HEK293 (cell line): ENCODE data around the gene POU5F1.

Experiments
- CTCF ChIA-PET: fragments of 350-600 bp; formaldehyde crosslinking; extraction: SDS; loops from one replicate; lab custom pipeline; 2021; ENCODE audit warnings: antibody characterized with exemption; lab: Yijun Ruan, JAX
- POLR2A ChIA-PET: fragments of 300-600 bp; formaldehyde crosslinking; extraction: SDS; loops from one replicate; lab custom pipeline; 2020; ENCODE audit warnings: antibody characterized with exemption, inconsistent platforms; lab: Yijun Ruan, JAX
- H3K27ac ChIP-seq: fragments of 200-500 bp; sonication (Bioruptor generic); 2 replicates; pipeline ENCODE4 v1.5.1; 2014; ENCODE audit warnings: low read depth, low read length, control low read depth, inconsistent platforms; ENCODE audit errors: extremely low read depth
- H3K36me3 ChIP-seq, 2 experiments: fragments of 200-500 bp in 1 of 2; sonication (Bioruptor generic) in 1 of 2; 1 replicate in 1 of 2; 2 replicates in 1 of 2; pipeline ENCODE4 v1.5.1; 2014 to 2017; ENCODE audit warnings: inconsistent platforms in 2 of 2, low read length in 2 of 2; ENCODE audit not compliant: control insufficient read depth in 2 of 2, insufficient read depth in 1 of 2
- H3K4me1 ChIP-seq: fragments of 200-500 bp; sonication (Bioruptor generic); 2 replicates; pipeline ENCODE4 v1.5.1; 2014; ENCODE audit warnings: mild to moderate bottlenecking, low read length, inconsistent platforms; ENCODE audit not compliant: control insufficient read depth, insufficient read depth
- H3K4me3 ChIP-seq: 2 replicates; pipeline ENCODE4 v1.5.1; 2011; ENCODE audit warnings: low read depth, mild to moderate bottlenecking, control low read depth, low read length, moderate library complexity
- H3K9me3 ChIP-seq: fragments of 200-500 bp; sonication (Bioruptor generic); 2 replicates; pipeline ENCODE4 v1.5.1; 2014; ENCODE audit warnings: low read depth, low read length, inconsistent platforms; ENCODE audit not compliant: control insufficient read depth, insufficient read depth
- HOXD13 ChIP-seq: sonication (generic); formaldehyde crosslinking; IDR thresholded peaks from 2 replicates; pipeline ENCODE4 v1.8.0; 2022; ENCODE audit warnings: missing genetic modification reagents, borderline replicate concordance
- KLF10 ChIP-seq: fragments of 450-650 bp; IDR thresholded peaks from 2 replicates; pipeline ENCODE4 v1.5.1; 2018; ENCODE audit warnings: missing biosample characterization, mild to moderate bottlenecking, missing genetic modification characterization
- PRDM10 ChIP-seq: fragments of 450-650 bp; formaldehyde crosslinking; IDR thresholded peaks from 2 replicates; pipeline ENCODE4 v1.5.1; 2016; ENCODE audit warnings: missing biosample characterization, missing genetic modification characterization
- REPIN1 ChIP-seq: fragments of 450-650 bp; formaldehyde crosslinking; IDR thresholded peaks from 2 replicates; pipeline ENCODE4 v1.5.1; 2017; ENCODE audit warnings: missing biosample characterization, missing genetic modification characterization, low read depth
- REST ChIP-seq: fragments of 450-650 bp; formaldehyde crosslinking; IDR thresholded peaks from 2 replicates; pipeline ENCODE4 v1.5.1; 2016; ENCODE audit warnings: missing biosample characterization, missing genetic modification characterization
- SETDB1 ChIP-seq: IDR thresholded peaks from one replicate; pipeline ENCODE4 v1.6.1; 2017; ENCODE audit warnings: mild to moderate bottlenecking, low read length, moderate library complexity, mixed read lengths; ENCODE audit not compliant: insufficient read length
- TRIM28 ChIP-seq: IDR thresholded peaks from 2 replicates; pipeline ENCODE4 v1.6.1; 2011; ENCODE audit warnings: low read length, control low read depth, borderline replicate concordance
- ZBTB11 ChIP-seq: fragments of 450-650 bp; formaldehyde crosslinking; conservative IDR thresholded peaks from 2 replicates; pipeline ENCODE4 v1.5.1; 2016; ENCODE audit warnings: low read depth, missing biosample characterization, missing genetic modification characterization
- ZBTB26 ChIP-seq: fragments of 450-650 bp; formaldehyde crosslinking; optimal IDR thresholded peaks from 2 replicates; pipeline ENCODE3; 2016; ENCODE audit warnings: missing biosample characterization, mild to moderate bottlenecking, missing genetic modification characterization
- ZNF138 ChIP-seq: fragments of 450-650 bp; formaldehyde crosslinking; IDR thresholded peaks from 2 replicates; pipeline ENCODE4 v1.5.1; 2016; ENCODE audit warnings: missing biosample characterization, missing genetic modification characterization, borderline replicate concordance
- ZNF202 ChIP-seq: fragments of 450-650 bp; formaldehyde crosslinking; IDR thresholded peaks from 2 replicates; pipeline ENCODE4 v1.5.1; 2016; ENCODE audit warnings: missing biosample characterization, missing genetic modification characterization, borderline replicate concordance
- ZNF433 ChIP-seq: fragments of 450-650 bp; formaldehyde crosslinking; IDR thresholded peaks from 2 replicates; pipeline ENCODE4 v1.5.1; 2016; ENCODE audit warnings: missing biosample characterization, missing genetic modification characterization, low read depth
- ZNF510 ChIP-seq: fragments of 450-650 bp; formaldehyde crosslinking; IDR thresholded peaks from 2 replicates; pipeline ENCODE4 v1.5.1; 2018; ENCODE audit warnings: mild to moderate bottlenecking, missing genetic modification characterization, missing biosample characterization; ENCODE audit not compliant: insufficient replicate concordance
- ZNF529 ChIP-seq: fragments of 450-650 bp; formaldehyde crosslinking; IDR thresholded peaks from 2 replicates; pipeline ENCODE4 v1.5.1; 2017; ENCODE audit warnings: missing genetic modification characterization, missing biosample characterization; ENCODE audit not compliant: insufficient replicate concordance
- ZNF621 ChIP-seq: fragments of 450-650 bp; formaldehyde crosslinking; IDR thresholded peaks from 2 replicates; pipeline ENCODE4 v1.5.1; 2017; ENCODE audit warnings: missing biosample characterization, missing genetic modification characterization
- ZNF623 ChIP-seq: fragments of 450-650 bp; formaldehyde crosslinking; IDR thresholded peaks from 2 replicates; pipeline ENCODE4 v1.5.1; 2016; ENCODE audit warnings: missing biosample characterization, missing genetic modification characterization
- ZNF645 ChIP-seq: fragments of 450-650 bp; formaldehyde crosslinking; IDR thresholded peaks from 2 replicates; pipeline ENCODE4; 2016; ENCODE audit warnings: missing biosample characterization, missing genetic modification characterization
- ZNF701 ChIP-seq: fragments of 450-650 bp; formaldehyde crosslinking; IDR thresholded peaks from 2 replicates; pipeline ENCODE4 v1.5.1; 2016; ENCODE audit warnings: missing biosample characterization, missing genetic modification characterization
- ZNF777 ChIP-seq: fragments of 450-650 bp; formaldehyde crosslinking; IDR thresholded peaks from 2 replicates; pipeline ENCODE4 v1.5.1; 2017; ENCODE audit warnings: missing biosample characterization, missing genetic modification characterization, borderline replicate concordance

POU5F1 gene

GRCh38 chr6:31209137-31209536, 38.7 kb upstream of the POU5F1 start:
- H3K4me3 ChIP-seq = no peak overlapping the region
- TF ChIP-seq ZNF510 (no peak), ZNF621 (tag by site-specific recombination) (no peak), KLF10 (tag by site-specific recombination) (no peak), ZBTB26 (no peak), TRIM28 (no peak), ZNF777 (tag by site-specific recombination) (no peak), ZNF138 (no peak), REPIN1 (tag by site-specific recombination) (no peak), PRDM10 (no peak), REST (no peak), HOXD13 (CRISPR knock-in tag) (no peak), ZBTB11 (tag by site-specific recombination) (no peak), SETDB1 (no peak), ZNF433 (no peak), ZNF202 (tag by site-specific recombination) (no peak), ZNF701 (no peak), ZNF529 (no peak), ZNF645 (tag by site-specific recombination) (no peak), ZNF623 (no peak)
- no peak overlapping the region for H3K27ac ChIP-seq
- H3K4me1 ChIP-seq = no peaks in the 10 kb centered on the region
- no peaks in the 10 kb centered on the region for H3K9me3 ChIP-seq
- H3K36me3 ChIP-seq = no peaks in the 10 kb centered on the region
- ChIA-PET CTCF (interaction anchor here (0.6 to 1.6 kb wide), 5 partner anchors 38 to 757 kb away, joined by 3 to 5 read pairs (median 3); no protein-coding TSS in a partner anchor), POLR2A (no interaction called here)
